Brain microvascular endothelial cell (primary cell): ENCODE results near the gene MON2.
A peak's percentile ranks its signal among the peaks of the same experiment; 100 is the strongest.
"Not testable (repeated sequence)": the region's sequence is repeated elsewhere in the genome, so short reads cannot be mapped to it uniquely, and the experiment has no call there.

ENCODE experiments used
- DNase-seq: peaks from one replicate; pipeline ENCODE4 v3.0.0-alpha.2; 2020
- H3K27ac ChIP-seq: fragments of 250-450 bp; sonication (Bioruptor Pico); 2 replicates; pipeline ENCODE4 v1.5.1; 2020; ENCODE audit warnings: mild to moderate bottlenecking, moderate library complexity
- H3K27me3 ChIP-seq: fragments of 250-450 bp; sonication (Bioruptor Pico); replicated peaks from 2 replicates; pipeline ENCODE4 v1.5.1; 2020; ENCODE audit warnings: mild to moderate bottlenecking
- H3K36me3 ChIP-seq: fragments of 250-450 bp; sonication (Bioruptor Pico); replicated peaks from 2 replicates; pipeline ENCODE4 v1.5.1; 2020; ENCODE audit warnings: mild to moderate bottlenecking
- H3K4me3 ChIP-seq: 2 replicates; pipeline ENCODE4 v1.5.1; 2011; ENCODE audit warnings: low read depth, mild to moderate bottlenecking, control low read depth, low read length, moderate library complexity
- in situ Hi-C: cut with HindIII; loops from 2 replicates; pipeline ENCODE4 v1.10.0; 2017; ENCODE audit warnings: low sequenced_read_pairs, low pct_ligation_motif_present
- TF ChIP-seq, protein P1 (sequence below): IDR thresholded peaks from 2 replicates; pipeline ENCODE4 v1.5.1; 2011; ENCODE audit warnings: low read depth, mild to moderate bottlenecking, moderate library complexity, low read length, control low read depth, inconsistent platforms; ENCODE audit errors: missing control alignments

The MON2 gene

DNA sequence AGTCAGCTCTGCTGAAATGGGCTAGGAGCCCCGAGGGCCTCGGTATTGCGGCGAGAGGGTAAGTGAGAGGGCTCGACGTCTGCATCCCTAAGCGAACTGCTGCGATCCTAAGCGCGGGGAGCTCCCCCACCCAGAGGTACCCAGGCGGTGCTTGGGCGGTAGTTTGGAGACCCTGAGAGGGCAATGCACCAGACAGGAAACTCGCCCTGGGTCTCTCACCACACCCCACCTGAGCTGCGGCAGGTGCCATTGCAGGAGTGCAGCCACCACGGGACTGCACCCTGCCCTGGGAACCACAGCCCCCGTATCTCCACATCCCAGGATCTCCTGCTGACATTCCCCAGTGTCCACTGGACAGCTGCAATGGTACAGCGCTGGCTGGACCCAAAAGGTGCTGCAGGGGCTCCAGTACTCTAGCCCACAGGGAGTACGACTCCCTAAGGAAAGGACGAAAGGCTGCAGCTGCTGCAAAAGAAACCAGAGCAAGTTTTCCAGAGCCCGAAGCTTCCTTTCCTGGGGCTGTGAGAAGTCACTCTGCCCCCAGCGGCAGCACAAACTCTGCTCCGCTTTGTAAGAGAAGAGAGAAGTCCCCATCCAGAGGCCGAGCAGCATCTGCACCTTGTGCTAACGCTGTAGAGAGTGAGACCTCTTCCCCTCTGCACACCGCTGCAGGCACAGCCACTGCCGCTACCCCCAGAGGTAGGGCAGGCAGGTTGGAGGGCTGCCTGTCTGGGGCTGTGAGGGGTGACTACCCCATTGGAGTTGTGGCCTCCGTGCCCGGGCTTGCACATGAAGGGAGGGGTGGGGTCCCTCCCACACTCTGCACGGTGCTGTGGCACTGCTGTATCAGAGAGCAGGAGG is 31.1 kb upstream of the MON2 start:
- H3K27ac ChIP-seq: no peak overlapping the region
- DNase-seq: peak; percentile 62
- in situ Hi-C loops: no loop called here

DNA sequence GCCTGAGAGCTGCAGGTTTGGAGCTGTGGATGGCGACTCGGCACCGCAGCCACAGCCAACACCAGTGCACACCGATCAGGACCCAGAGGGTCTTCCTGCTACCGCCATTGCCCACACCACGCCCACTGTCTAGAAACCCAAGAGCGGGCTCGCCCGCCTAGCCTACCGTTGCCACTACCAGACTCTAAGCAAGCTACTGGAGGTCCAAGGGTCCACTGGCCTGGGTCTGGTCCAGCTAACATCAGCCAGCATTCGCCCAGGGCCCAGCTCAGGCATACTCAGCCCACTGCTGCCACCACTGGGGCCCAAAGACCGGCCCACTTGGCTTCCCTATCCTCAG is 30.5 kb upstream of the MON2 start:
- Histone ChIP-seq H3K27me3 (no peaks in the 10 kb centered on the region), H3K4me3 (peak overlapping the region; percentile 58)

More for the DNA sequence above, 31.1 kb upstream of the MON2 start:
- TF ChIP-seq, protein P1, sequence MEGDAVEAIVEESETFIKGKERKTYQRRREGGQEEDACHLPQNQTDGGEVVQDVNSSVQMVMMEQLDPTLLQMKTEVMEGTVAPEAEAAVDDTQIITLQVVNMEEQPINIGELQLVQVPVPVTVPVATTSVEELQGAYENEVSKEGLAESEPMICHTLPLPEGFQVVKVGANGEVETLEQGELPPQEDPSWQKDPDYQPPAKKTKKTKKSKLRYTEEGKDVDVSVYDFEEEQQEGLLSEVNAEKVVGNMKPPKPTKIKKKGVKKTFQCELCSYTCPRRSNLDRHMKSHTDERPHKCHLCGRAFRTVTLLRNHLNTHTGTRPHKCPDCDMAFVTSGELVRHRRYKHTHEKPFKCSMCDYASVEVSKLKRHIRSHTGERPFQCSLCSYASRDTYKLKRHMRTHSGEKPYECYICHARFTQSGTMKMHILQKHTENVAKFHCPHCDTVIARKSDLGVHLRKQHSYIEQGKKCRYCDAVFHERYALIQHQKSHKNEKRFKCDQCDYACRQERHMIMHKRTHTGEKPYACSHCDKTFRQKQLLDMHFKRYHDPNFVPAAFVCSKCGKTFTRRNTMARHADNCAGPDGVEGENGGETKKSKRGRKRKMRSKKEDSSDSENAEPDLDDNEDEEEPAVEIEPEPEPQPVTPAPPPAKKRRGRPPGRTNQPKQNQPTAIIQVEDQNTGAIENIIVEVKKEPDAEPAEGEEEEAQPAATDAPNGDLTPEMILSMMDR: peak; percentile 89
- peak overlapping the region; percentile 58 for H3K4me3 ChIP-seq
- H3K27me3 ChIP-seq: no peaks in the 10 kb centered on the region
- H3K36me3 ChIP-seq: no peaks in the 10 kb centered on the region

DNA sequence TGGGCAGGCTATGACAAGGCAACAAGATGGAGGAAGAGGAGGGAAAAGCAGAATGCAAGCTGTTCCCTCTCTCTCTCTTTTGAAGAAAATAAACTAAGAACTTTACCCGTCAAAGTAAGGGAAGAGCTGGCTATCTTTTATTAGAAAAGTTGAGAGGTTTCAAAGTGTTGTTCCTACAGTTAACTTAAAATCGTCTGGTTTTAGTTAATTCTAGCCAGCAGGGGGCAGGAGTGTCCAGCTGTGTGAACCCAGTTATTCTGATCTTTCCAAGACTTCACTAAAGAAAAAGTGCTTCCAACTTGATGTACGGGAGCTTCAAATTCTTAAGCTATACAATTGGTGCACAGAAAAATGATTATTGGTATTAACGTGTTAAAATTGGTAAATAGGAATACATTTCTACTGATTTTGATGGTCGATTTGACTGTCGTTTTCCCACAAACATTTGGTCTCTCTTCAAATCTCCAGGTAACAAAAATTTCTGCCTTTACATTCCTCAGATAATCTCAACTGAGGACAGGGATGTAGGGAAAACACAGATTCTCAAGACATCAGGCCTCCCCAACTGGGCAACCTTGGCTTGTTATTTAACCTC is 28.4 kb upstream of the MON2 start:
- in situ Hi-C loops: no loop called here

More for the DNA sequence above, 30.5 kb upstream of the MON2 start:
- TF ChIP-seq, protein P1: no peak
- no peak for DNase-seq
- in situ Hi-C loops: no loop called here
- H3K27ac ChIP-seq: no peak overlapping the region
- no peaks in the 10 kb centered on the region for H3K36me3 ChIP-seq

DNA sequence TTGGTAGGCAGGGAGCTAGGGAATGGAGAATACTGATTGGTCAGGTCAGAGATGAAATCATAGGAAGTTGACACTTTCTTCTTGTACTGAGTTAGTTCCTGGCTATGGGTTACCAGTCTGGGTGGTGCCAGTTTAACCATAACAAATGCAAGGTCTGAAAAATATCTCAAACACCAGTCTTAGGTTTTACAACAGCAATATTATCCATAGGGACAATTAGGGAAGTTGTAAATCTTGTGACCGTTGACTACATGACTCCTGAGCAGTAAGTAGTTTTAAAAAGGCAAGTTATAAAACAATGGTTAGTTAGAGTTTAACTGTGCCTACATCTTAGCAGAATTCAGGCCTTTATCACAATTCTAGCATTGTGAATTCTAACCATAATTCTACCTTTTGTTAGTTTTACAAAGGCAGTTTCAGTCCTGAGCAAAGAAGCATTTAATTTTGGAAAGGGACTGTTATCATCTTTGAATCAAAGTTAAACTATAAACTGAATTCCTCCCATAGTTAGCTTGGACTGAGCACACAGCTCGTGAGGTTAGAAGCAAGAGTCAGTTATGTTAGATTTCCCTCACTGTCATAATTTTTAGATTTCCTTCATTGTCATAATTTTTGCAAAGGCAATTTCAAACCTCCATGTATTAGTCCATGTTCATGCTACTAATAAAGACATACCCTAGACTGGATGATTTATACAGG is 19.7 kb upstream of the MON2 start:
- no peak overlapping the region for H3K27ac ChIP-seq
- H3K36me3 ChIP-seq: no peaks in the 10 kb centered on the region
- TF ChIP-seq, protein P1: no peak
- H3K27me3 ChIP-seq: no peaks in the 10 kb centered on the region
- no peak overlapping the region for H3K4me3 ChIP-seq
- in situ Hi-C loops: no loop called here
- no peak for DNase-seq

More for the DNA sequence above, 28.4 kb upstream of the MON2 start:
- no peaks in the 10 kb centered on the region for H3K27me3 ChIP-seq
- no peak overlapping the region for H3K4me3 ChIP-seq
- TF ChIP-seq, protein P1: peak; percentile 72
- DNase-seq: peak; percentile 65
- H3K27ac ChIP-seq: no peak overlapping the region
- no peaks in the 10 kb centered on the region for H3K36me3 ChIP-seq

DNA sequence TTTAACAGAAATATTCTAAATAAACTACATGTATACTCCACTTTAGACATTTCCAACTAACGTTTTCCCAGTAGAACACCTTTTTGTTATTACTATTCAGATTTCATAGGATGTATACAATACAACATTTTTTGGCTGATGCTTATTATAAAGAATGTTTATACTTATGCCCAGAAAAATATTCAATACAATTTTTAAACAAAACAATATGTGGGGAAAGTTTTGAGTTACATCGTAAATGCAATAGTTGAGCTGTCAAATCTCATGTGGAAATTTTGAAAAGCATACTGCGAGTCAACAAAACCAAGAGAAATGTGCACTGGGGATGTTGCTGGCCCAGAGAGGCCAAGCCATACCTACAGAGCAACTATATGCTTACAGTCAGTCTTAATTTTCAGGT is 18.2 kb upstream of the MON2 start:
- no peak overlapping the region for H3K27ac ChIP-seq
- TF ChIP-seq, protein P1: no peak
- in situ Hi-C loops: no loop called here
- no peaks in the 10 kb centered on the region for H3K36me3 ChIP-seq
- no peak overlapping the region for H3K4me3 ChIP-seq
- DNase-seq: no peak
- H3K27me3 ChIP-seq: no peaks in the 10 kb centered on the region

DNA sequence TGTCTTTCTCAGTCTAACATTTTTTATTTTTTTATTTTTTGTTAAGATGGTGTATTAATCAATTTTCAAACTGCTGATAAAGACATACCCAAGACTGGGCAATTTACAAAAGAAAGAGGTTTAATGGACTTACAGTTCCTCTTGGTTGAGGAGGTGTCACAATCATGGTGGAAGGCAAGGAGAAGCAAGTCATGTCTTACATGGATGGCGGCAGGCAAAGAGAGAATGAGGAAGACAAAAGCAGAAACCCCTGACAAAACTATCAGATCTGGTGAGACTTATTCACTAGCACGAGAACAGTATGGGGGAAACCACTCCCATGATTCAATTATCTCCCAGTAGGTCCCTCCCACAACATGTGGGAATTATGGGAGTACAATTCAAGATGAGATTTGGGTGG is 11.2 kb upstream of the MON2 start:
- in situ Hi-C loops, H3K27ac ChIP-seq, H3K4me3 ChIP-seq, DNase-seq, H3K36me3 ChIP-seq, H3K27me3 ChIP-seq: not testable (repeated sequence)
